Smooth muscle cell (in vitro differentiated cells): ENCODE measurements around the gene PAXX. TPM values are rescaled to one million over a fixed set of nuclear protein-coding genes. Genes with fewer than 3 reads are reported as not detected.
A peak's percentile ranks its signal among the peaks of the same experiment; 100 is the strongest.

Experiments used
- DNase-seq: peaks from one replicate; lab custom pipeline; 2025; ENCODE audit not compliant: unreplicated experiment; lab: John Stamatoyannopoulos, UW
- H2AFZ ChIP-seq: fragments of 200-600 bp; sonication (generic); 2 replicates; pipeline ENCODE4 v1.6.0; 2016; ENCODE audit warnings: antibody characterized with exemption, low read depth, mild to moderate bottlenecking
- H3F3A ChIP-seq: fragments of 200-600 bp; sonication (generic); 2 replicates; pipeline ENCODE4 v1.6.0; 2017; ENCODE audit warnings: antibody characterized with exemption, low read depth
- H3K27ac ChIP-seq: fragments of 200-600 bp; sonication (generic); 2 replicates; pipeline ENCODE4 v1.5.1; 2016; ENCODE audit warnings: low read depth, mild to moderate bottlenecking
- H3K27me3 ChIP-seq: fragments of 200-600 bp; sonication (generic); 2 replicates; pipeline ENCODE4 v1.6.1; 2016; ENCODE audit warnings: low read depth, mild to moderate bottlenecking
- H3K36me3 ChIP-seq: fragments of 200-600 bp; sonication (generic); 2 replicates; pipeline ENCODE4 v1.5.1; 2016; ENCODE audit warnings: low read depth
- H3K4me1 ChIP-seq: fragments of 200-600 bp; sonication (generic); 2 replicates; pipeline ENCODE4 v1.5.1; 2016; ENCODE audit warnings: low read depth
- H3K4me2 ChIP-seq: fragments of 200-600 bp; sonication (generic); 2 replicates; pipeline ENCODE4 v1.6.0; 2016; ENCODE audit warnings: mild to moderate bottlenecking
- H3K4me3 ChIP-seq: fragments of 200-600 bp; sonication (generic); 2 replicates; pipeline ENCODE4 v1.5.1; 2016; ENCODE audit warnings: mild to moderate bottlenecking
- H3K79me2 ChIP-seq: fragments of 200-600 bp; sonication (generic); 2 replicates; pipeline ENCODE4 v1.6.0; 2016; ENCODE audit warnings: low read depth, mild to moderate bottlenecking
- H3K9ac ChIP-seq: fragments of 200-600 bp; sonication (generic); 2 replicates; pipeline ENCODE4 v1.6.0; 2016; ENCODE audit warnings: low read depth
- H3K9me3 ChIP-seq: fragments of 200-600 bp; sonication (generic); replicated peaks from 2 replicates; pipeline ENCODE4 v1.5.1; 2016; ENCODE audit warnings: low read depth
- H4K20me1 ChIP-seq: fragments of 200-600 bp; sonication (generic); 2 replicates; pipeline ENCODE4 v1.6.0; 2016; ENCODE audit warnings: low read depth
- CTCF ChIP-seq: fragments of 200-600 bp; sonication (generic); IDR thresholded peaks from 2 replicates; pipeline ENCODE4 v1.5.1; 2017; ENCODE audit warnings: borderline replicate concordance, mild to moderate bottlenecking, antibody characterized with exemption; ENCODE audit not compliant: insufficient read depth, poor library complexity, severe bottlenecking
- WGBS: methylation state at CpG from one replicate; pipeline ENCODE4 v1.1.7; 2016; ENCODE audit warnings: low lambda C conversion rate; 5-methylcytosine and 5-hydroxymethylcytosine counted together
- polyA plus RNA-seq: library from polyadenylated mRNA; unstranded; fragments of >200 nt; fragmentation: Nextera tagmentation; extraction: Ambion mirVana; gene quantifications from 2 replicates; pipeline ENCODE4 v1.2.1, GENCODE V29; 2016
- total RNA-seq: library from RNA; depleted of rRNA; stranded (reverse); fragments of >200 nt; gene quantifications from 2 replicates; pipeline ENCODE4 v1.2.3, GENCODE V29; 2014

PAXX gene
- total and polyA plus RNA-seq, 2 experiments from 2014 or later, result 27.4 to 62.0 TPM

- peak within 1 kb of the TSS; percentile 10 for H2AFZ ChIP-seq
- TF ChIP-seq CTCF, result no peak
- peak within 1 kb of the TSS; percentile 82 for H3K4me2 ChIP-seq
Observed at GRCh38 chr9:136996361-136997292, 4.4 kb downstream of the PAXX start, which contains the start of gene CLIC3. Gene CLIC3, minus strand, starts transcription at chr9:136996568. Its CDS starts 25 bp downstream, at chr9:136996543.

GRCh38 chr9:136997371-136997770, 5.1 kb downstream of the PAXX start:
- no peaks in the 10 kb centered on the region for H4K20me1 ChIP-seq
- WGBS, result 89% methylated on average over 10 of the region's 10 CpGs
- no peak for DNase-seq
- H3K9me3 ChIP-seq, result no peaks in the 10 kb centered on the region
- peaks cover 18% of the 10 kb centered on the region for H3K4me1 ChIP-seq
- H3F3A ChIP-seq, result no peaks in the 10 kb centered on the region
- no peak overlapping the region for H3K9ac ChIP-seq
- no peaks in the 10 kb centered on the region for H3K79me2 ChIP-seq
- H2AFZ ChIP-seq, result no peak overlapping the region
- H3K27me3 ChIP-seq, result no peaks in the 10 kb centered on the region
- no peak overlapping the region for H3K27ac ChIP-seq
- no peak overlapping the region for H3K4me2 ChIP-seq
- no peaks in the 10 kb centered on the region for H3K36me3 ChIP-seq
- no peak for TF ChIP-seq CTCF
- H3K4me3 ChIP-seq, result no peak overlapping the region

More at GRCh38 chr9:136996361-136997292, 4.4 kb downstream of the PAXX start, which contains the start of gene CLIC3:
- H3K27ac ChIP-seq, result no peak within 1 kb of the TSS
- H3K9me3 ChIP-seq, result no peaks in the 10 kb centered on the region
- WGBS, result 27% methylated on average over 30 of the region's 35 CpGs
- no peaks in the 10 kb centered on the region for H3K36me3 ChIP-seq
- no peaks in the 10 kb centered on the region for H3F3A ChIP-seq
- DNase-seq, result no peak
- H3K27me3 ChIP-seq, result no peaks in the 10 kb centered on the region
- H4K20me1 ChIP-seq, result no peaks in the 10 kb centered on the region
- no peaks in the 10 kb centered on the region for H3K79me2 ChIP-seq
- peak within 1 kb of the TSS; percentile 40 for H3K4me3 ChIP-seq
- no peak within 1 kb of the TSS for H3K9ac ChIP-seq
- peaks cover 18% of the 10 kb centered on the region for H3K4me1 ChIP-seq

GRCh38 chr9:136997830-136998234, 5.6 kb downstream of the PAXX start:
- Histone ChIP-seq H3F3A (no peaks in the 10 kb centered on the region), H2AFZ (no peak overlapping the region), H3K4me1 (peaks cover 16% of the 10 kb centered on the region), H3K9ac (no peak overlapping the region), H3K27ac (no peak overlapping the region), H3K4me3 (no peak overlapping the region), H3K9me3 (no peaks in the 10 kb centered on the region), H4K20me1 (no peaks in the 10 kb centered on the region), H3K79me2 (no peaks in the 10 kb centered on the region), H3K36me3 (no peaks in the 10 kb centered on the region), H3K27me3 (no peaks in the 10 kb centered on the region), H3K4me2 (no peak overlapping the region)
- DNase-seq, result no peak
- 87% methylated on average over 17 of the region's 18 CpGs for WGBS
- TF ChIP-seq CTCF, result no peak
